ENCODE data around the gene MUCL1. TPM values are rescaled to one million over a fixed set of nuclear protein-coding genes. Genes with fewer than 3 reads are reported as not detected.

MUCL1 gene
- not detected for total RNA-seq

GRCh38 chr12:54853933-54854538, at the start of gene MUCL1:
Gene MUCL1, plus strand, starts transcription at chr12:54854516. Its CDS starts 67 bp downstream, at chr12:54854583.

Other genes starting within 250 kb of the MUCL1 start
- not detected for gene LACRT, start 219.6 kb upstream of the MUCL1 start, total RNA-seq
- not detected for gene DCD, start 206.2 kb upstream of the MUCL1 start, total RNA-seq
- not detected for gene TESPA1, start 130.2 kb downstream of the MUCL1 start, total RNA-seq
- gene NEUROD4, start 165.5 kb downstream of the MUCL1 start, total RNA-seq, result 0.23 TPM